ENCODE results near the gene SGPP1.
"Not testable (repeated sequence)": the region's sequence is repeated elsewhere in the genome, so short reads cannot be mapped to it uniquely, and the experiment has no call there.

Gene SGPP1

DNA sequence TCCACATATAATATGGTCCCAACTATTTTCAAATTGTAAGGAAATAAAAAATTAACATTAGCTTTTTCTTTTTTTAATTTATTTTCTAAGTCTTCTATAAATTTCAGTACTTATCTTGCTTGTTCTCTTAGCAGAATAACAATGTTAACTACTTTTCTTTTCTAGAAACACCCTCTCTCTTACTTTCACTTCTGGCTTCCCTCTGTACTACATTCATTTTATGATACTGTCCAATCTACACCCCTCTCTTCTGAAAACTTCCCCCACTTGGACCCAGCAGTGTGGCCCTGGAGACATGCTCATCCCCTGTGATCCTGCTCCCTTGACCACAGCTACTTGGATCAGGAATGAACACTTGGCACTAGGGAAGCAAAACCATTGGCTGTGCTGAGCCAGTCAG is 15.7 kb downstream of the SGPP1 start:
- Histone ChIP-seq H3K4me1 (peaks cover 3% of the 10 kb centered on the region; the same call in 1 of the 2 replicates), H3K36me3 (replicated peaks) (no peaks in the 10 kb centered on the region; the same call in 1 of the 2 replicates), H3K9me3 (no peaks in the 10 kb centered on the region; the same call in 1 of the 2 replicates), H3K27me3 (ENCODE audit: low read depth) (no peaks in the 10 kb centered on the region), H3K4me3 (no peak overlapping the region)
- in situ Hi-C loops (cut with MboI; ENCODE audit: low sequenced_read_pairs) = no loop called here
- DNase-seq (ENCODE audit: low spot score in 2 of 2) = no peak

DNA sequence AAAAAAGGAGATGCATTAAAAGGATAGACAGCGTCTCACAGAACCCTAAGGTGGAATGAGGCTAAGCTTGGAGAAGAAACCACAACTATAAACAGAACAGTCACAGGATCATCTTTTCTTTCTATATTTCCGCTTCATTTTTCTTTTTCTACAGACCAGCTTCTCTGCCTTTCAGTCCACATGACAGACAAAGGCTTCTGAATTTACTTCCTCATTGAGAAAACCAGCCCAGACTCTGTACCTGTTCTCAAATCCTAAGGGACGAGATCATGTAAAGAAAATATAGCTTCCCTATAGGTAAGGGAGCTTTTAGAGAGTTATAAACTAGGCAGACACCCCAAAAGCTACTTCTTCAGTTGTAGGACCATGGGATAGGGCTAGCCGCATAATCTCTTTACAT is 17.4 kb downstream of the SGPP1 start:
- Histone ChIP-seq H3K36me3 (replicated peaks) (no peaks in the 10 kb centered on the region), H3K4me1 (peaks cover 3% of the 10 kb centered on the region; the same call in 1 of the 2 replicates), H3K27me3 (ENCODE audit: low read depth) (no peaks in the 10 kb centered on the region), H3K4me3 (no peak overlapping the region), H3K9me3 (no peaks in the 10 kb centered on the region)
- in situ Hi-C loops (cut with MboI; ENCODE audit: low sequenced_read_pairs) = no loop called here
- DNase-seq (ENCODE audit: low spot score in 2 of 2) = no peak

DNA sequence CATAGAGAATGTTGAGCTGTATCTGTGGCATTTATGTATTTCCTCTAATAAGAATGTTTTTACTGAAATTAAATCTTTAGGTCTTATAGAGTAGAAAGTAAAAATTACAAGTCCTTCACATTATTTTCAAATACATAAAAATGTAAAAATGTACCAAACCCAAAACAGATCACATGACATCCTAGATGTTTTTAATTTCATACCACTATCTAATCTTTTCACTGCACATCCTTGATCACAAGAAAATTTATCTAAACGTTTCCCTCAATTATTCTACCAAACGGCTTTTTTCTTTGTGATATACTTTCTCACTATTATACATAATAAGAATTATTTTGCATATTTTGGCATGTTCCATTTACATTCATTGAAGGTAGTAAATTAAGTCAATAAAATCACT is 18.3 kb downstream of the SGPP1 start:
- H3K4me3 ChIP-seq = no peak overlapping the region
- DNase-seq (ENCODE audit: low spot score in 2 of 2) = no peak
- in situ Hi-C loops (cut with MboI; ENCODE audit: low sequenced_read_pairs) = no loop called here
- H3K36me3 ChIP-seq (replicated peaks) = no peaks in the 10 kb centered on the region
- no peaks in the 10 kb centered on the region for H3K27me3 ChIP-seq (ENCODE audit: low read depth)
- H3K9me3 ChIP-seq = no peaks in the 10 kb centered on the region
- peaks cover 3% of the 10 kb centered on the region; the same call in 1 of the 2 replicates for H3K4me1 ChIP-seq

DNA sequence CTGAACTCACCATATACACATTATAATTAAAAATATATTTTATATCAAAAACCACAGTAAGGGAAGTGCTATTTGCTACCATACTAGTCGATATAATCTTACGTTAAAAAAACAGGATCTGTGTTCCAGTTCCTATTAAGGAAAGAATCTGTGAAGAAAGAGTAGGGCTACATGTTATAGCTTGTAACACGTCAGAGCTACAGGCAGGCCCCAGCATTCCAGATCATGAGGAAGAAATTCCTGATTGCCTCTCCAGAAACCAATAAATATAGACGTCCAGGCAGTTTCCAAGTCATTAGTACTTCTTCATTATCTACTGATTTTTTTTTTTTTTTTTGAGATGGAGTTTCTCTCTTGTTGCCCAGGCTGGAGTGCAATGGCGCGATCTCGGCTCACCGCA is 20.6 kb downstream of the SGPP1 start:
- Histone ChIP-seq H3K4me1 (peaks cover 3% of the 10 kb centered on the region; the same call in 1 of the 2 replicates), H3K4me3 (no peak overlapping the region), H3K9me3 (no peaks in the 10 kb centered on the region), H3K36me3 (replicated peaks) (no peaks in the 10 kb centered on the region), H3K27me3 (ENCODE audit: low read depth) (no peaks in the 10 kb centered on the region)
- no peak for DNase-seq (ENCODE audit: low spot score in 2 of 2)
- in situ Hi-C loops (cut with MboI; ENCODE audit: low sequenced_read_pairs) = no loop called here

DNA sequence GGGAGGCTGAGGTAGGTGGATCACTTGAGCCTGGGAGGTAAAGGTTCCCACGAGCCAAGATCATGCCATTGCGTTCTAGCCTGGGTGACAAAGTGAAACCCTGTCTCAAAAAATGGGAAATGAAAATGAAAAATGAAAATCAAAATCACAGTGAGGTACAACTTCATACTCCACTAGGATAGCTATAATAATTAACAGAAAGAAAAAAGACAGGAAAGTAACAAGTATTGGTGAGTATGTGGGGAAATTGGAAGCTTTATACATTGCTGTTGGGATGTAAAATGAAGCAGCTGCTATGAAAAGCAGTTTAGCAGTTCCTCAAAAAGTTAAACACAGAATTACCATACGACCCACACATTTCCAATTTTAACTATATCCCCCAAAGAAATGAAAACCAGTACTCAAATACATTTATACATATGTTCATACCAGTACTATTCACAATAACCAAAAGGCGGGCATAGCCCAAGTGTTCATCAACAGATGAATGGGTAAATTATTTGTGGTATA is 22.2 kb downstream of the SGPP1 start:
- Histone ChIP-seq H3K4me3 (no peak overlapping the region), H3K9me3 (no peaks in the 10 kb centered on the region), H3K36me3 (replicated peaks) (no peaks in the 10 kb centered on the region), H3K4me1 (peaks cover 3% of the 10 kb centered on the region; the same call in 1 of the 2 replicates), H3K27me3 (ENCODE audit: low read depth) (no peaks in the 10 kb centered on the region)
- in situ Hi-C loops (cut with MboI; ENCODE audit: low sequenced_read_pairs) = no loop called here
- DNase-seq (ENCODE audit: low spot score in 2 of 2) = no peak

DNA sequence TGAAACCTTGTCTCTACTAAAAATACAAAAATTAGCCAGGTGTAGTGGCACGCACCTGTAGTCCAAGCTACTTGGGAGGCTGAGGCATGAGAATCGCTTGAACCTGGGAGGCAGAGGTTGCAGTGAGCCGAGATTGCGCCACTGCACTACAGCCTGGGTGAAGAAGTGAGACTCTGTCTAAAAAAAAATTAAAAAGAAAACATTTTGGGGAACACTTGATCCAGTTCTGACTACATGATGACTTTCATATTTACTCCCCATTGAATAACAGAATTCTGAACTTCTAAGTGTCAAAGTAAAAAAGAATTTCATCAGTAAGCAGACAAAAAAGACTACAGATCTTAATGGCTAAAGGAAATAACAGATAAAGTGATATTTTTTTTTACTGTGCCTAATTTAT is 25.3 kb downstream of the SGPP1 start:
- H3K36me3 ChIP-seq (replicated peaks); H3K9me3 ChIP-seq; in situ Hi-C loops (cut with MboI; ENCODE audit: low sequenced_read_pairs); H3K27me3 ChIP-seq (ENCODE audit: low read depth); DNase-seq (ENCODE audit: low spot score in 2 of 2); H3K4me1 ChIP-seq; H3K4me3 ChIP-seq: not testable (repeated sequence)

DNA sequence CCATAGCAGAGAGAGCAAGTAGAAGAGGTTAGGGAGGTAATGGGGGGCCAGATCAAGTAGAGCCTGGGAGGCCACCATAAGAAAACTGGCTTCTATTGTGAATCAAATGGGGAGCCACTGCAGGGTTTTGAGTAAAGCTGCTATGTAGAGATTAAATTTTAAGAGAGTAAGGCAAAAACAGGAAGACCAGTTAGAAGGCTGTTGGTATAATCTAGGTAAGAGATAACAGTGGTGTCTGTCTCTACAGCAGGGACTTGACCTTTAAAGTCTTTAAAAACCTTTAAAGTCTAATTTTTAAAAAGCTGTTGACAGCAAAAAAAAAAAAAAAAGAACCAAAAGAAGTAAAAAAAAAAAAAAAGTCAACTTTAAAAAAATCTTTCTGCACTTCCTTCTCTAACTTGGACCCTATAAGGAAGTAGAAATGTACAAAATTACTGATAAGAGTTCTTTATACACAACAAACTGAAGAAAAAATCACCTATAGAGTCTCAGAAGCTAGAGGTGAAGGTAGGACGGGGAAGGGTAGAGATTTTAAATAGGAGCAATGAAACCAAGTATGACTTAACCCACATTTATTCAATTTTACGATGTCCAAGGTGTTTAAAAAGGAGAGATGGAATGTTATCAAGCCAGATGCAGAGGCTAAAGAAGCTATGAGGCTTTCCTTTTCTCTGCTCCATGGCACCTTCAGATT is 26.1 kb downstream of the SGPP1 start:
- in situ Hi-C loops (cut with MboI; ENCODE audit: low sequenced_read_pairs) = no loop called here
- H3K27me3 ChIP-seq (ENCODE audit: low read depth) = no peaks in the 10 kb centered on the region
- no peaks in the 10 kb centered on the region for H3K36me3 ChIP-seq (replicated peaks)
- H3K4me1 ChIP-seq = no peaks in the 10 kb centered on the region
- no peak for DNase-seq (ENCODE audit: low spot score in 2 of 2)
- H3K4me3 ChIP-seq = no peak overlapping the region
- no peaks in the 10 kb centered on the region for H3K9me3 ChIP-seq

DNA sequence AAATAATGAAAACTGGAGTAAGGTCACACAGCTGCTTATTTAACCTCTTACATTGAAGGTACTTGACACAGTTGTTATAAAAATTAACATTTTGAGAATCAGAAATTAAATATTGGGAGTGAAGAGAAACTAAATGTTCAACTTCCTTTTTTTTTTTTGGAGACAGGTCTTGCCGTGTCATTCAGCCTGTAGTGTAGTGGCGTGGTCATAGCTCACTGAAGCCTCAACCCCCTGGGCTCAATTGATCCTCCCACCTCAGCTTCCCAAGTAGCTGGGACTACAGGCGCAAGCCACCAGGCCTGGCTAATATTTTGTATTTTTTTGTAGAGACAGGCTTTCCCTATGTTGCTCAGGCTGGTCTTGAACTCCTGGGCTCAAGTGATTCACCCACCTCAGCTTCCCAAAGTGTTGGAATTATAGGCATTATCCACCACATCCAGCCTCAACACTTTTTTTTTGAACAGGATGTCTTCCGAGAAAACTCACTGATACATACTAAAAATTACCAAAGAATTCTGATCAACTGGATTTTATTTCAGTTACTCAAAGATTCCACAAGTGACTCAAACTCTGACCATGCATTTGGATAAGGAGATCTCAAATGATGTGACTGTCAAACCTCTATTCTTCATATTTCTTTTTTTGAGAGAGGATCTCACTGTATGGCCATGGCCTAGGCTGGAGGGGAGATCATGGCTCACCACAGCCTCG is 35.4 kb downstream of the SGPP1 start:
- no peaks in the 10 kb centered on the region for H3K4me1 ChIP-seq
- no peak for DNase-seq (ENCODE audit: low spot score in 2 of 2)

DNA sequence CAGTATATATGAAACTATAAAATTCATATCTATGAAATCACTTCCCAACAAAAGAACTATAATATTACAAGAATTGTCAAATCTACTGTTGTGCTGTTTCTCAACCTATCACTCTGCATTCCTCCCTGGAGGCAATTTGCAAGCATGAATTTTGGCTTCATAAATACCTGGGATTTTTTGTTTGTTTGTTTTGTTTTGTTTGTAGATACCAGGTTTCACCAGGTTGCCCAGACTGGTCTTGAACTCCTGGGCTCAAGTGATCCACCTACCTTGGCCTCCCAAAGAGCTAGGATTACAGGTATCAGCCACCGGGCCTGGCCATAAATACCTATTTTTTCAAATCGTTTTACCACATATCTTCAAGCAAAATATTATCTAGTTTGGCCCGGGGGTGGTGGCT is 38.7 kb downstream of the SGPP1 start:
- no peak for DNase-seq (ENCODE audit: low spot score in 2 of 2)
- Histone ChIP-seq H3K27me3 (ENCODE audit: low read depth) (no peaks in the 10 kb centered on the region), H3K4me1 (no peaks in the 10 kb centered on the region), H3K4me3 (no peak overlapping the region), H3K36me3 (replicated peaks) (no peaks in the 10 kb centered on the region), H3K9me3 (no peaks in the 10 kb centered on the region)
- in situ Hi-C loops (cut with MboI; ENCODE audit: low sequenced_read_pairs) = no loop called here

More for the DNA sequence above, 35.4 kb downstream of the SGPP1 start:
- H3K27me3 ChIP-seq (ENCODE audit: low read depth) = no peaks in the 10 kb centered on the region
- no peaks in the 10 kb centered on the region for H3K36me3 ChIP-seq (replicated peaks)
- in situ Hi-C loops (cut with MboI; ENCODE audit: low sequenced_read_pairs) = no loop called here
- no peaks in the 10 kb centered on the region for H3K9me3 ChIP-seq
- no peak overlapping the region for H3K4me3 ChIP-seq

DNA sequence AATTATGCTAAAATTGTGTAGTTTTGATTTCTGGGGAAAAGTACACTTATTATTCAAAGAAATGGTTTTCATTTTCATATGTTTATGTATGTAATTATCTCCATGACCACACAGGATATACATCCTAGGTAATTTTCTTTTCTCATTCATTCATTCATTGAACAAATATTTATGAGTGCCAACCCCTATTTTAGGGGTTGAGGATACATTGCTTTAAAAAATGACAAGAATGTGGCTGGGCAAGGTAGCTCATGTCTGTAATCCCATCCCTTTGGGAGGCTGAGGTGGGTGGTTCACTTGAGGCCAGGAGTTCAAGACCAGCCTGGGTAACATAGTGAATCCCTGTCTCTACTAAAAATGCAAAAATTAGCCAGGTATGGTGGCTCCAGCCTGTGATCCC is 40.9 kb downstream of the SGPP1 start:
- Histone ChIP-seq H3K4me3 (no peak overlapping the region), H3K27me3 (ENCODE audit: low read depth) (no peaks in the 10 kb centered on the region), H3K36me3 (replicated peaks) (no peaks in the 10 kb centered on the region; the same call in 1 of the 2 replicates), H3K4me1 (no peaks in the 10 kb centered on the region), H3K9me3 (no peaks in the 10 kb centered on the region)
- DNase-seq (ENCODE audit: low spot score in 2 of 2) = no peak
- in situ Hi-C loops (cut with MboI; ENCODE audit: low sequenced_read_pairs) = no loop called here

DNA sequence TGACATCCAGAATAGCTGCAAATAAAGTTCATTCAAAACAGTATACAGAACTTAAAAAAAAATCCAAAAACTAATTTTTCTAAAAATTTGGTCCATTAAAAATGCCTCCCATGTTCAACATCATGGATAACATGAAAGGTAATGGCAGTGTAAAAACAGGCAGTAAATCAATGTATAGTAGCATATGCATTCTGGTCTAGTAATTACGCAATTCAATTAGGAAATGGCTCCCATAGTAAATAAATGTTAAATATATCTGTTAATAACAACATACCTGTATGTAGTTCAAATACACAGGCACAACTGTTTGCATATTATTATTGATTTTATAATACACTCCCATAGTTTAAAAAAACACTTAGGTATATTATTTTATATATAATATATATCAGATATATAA is 42.5 kb downstream of the SGPP1 start:
- Histone ChIP-seq H3K4me1 (no peaks in the 10 kb centered on the region), H3K27me3 (ENCODE audit: low read depth) (no peaks in the 10 kb centered on the region), H3K9me3 (no peaks in the 10 kb centered on the region), H3K36me3 (replicated peaks) (no peaks in the 10 kb centered on the region; the same call in 1 of the 2 replicates), H3K4me3 (no peak overlapping the region)
- DNase-seq (ENCODE audit: low spot score in 2 of 2) = no peak
- in situ Hi-C loops (cut with MboI; ENCODE audit: low sequenced_read_pairs) = no loop called here

DNA sequence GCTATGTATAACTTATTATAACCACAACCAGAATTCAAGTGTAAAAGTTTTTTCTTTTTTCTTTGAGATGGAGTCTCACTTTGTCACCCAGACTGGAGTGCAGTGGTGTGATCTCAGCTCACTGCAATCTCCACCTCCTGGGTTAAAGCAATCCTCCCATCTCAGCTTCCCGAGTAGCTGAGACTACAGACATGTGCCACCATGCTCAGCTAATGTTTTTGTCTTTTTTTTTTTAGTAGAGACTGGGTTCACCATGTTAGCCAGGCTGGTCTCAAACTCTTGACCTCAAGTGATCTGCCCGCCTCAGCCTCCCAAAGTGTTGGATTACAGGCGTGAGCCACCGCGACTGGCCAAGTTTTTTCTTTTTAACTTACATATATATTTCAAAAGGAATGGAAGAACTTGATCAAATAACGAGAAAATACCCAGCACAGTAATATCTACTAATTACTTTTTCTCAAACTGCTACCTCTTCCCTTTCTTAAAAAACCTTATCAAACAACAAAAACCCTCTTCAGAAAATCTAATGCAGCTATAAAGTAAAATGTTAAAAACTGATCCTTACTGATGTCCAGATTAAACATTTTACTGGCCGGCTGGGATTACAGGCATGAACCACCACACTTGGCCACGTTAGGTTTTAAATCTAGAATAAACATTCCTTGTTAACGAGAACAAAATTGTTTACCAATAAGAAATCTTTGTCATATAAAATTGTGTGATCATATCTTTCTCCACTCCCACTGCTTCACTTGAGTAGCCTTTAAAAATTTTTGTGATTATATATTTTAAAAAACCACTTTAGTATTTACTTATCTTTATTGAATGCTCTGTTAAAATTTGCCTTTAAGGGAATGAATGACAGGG is 44.9 kb downstream of the SGPP1 start:
- DNase-seq (ENCODE audit: low spot score in 2 of 2) = no peak
- Histone ChIP-seq H3K27me3 (ENCODE audit: low read depth) (no peaks in the 10 kb centered on the region), H3K9me3 (no peaks in the 10 kb centered on the region), H3K4me3 (no peak overlapping the region), H3K36me3 (replicated peaks) (no peaks in the 10 kb centered on the region; the same call in 1 of the 2 replicates), H3K4me1 (peaks cover 4% of the 10 kb centered on the region)
- in situ Hi-C loops (cut with MboI; ENCODE audit: low sequenced_read_pairs) = no loop called here

DNA sequence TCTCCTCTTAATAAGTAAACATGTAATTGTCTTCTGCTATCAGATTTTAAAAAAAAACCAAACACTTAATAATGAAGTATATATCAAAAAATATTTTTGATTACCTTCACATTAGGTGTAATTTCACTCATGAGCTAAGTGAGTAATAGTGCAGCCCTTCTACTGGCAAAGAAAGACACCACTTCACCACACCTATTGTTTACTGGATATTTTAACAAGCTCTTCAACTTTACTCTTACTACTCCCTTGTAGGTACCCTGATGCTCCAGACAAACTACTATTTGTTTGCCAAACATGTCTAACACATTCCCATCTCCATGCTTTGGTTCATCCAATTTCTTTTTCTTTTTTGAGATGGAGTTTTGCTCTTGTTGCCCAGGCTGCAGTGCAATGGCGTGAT is 49.3 kb downstream of the SGPP1 start:
- no peak for DNase-seq (ENCODE audit: low spot score in 2 of 2)
- no peaks in the 10 kb centered on the region; the same call in 1 of the 2 replicates for H3K36me3 ChIP-seq (replicated peaks)
- H3K9me3 ChIP-seq = no peaks in the 10 kb centered on the region
- H3K4me3 ChIP-seq = no peak overlapping the region
- no peaks in the 10 kb centered on the region; the same call in 1 of the 2 replicates for H3K27me3 ChIP-seq (ENCODE audit: low read depth)
- H3K4me1 ChIP-seq = peaks cover 12% of the 10 kb centered on the region
- in situ Hi-C loops (cut with MboI; ENCODE audit: low sequenced_read_pairs) = no loop called here

All from HAP-1 (cell line).